Measurements from ENCODE around the gene ACP4.
"Not testable (repeated sequence)": the region's sequence is repeated elsewhere in the genome, so short reads cannot be mapped to it uniquely, and the experiment has no call there.

ACP4 gene

DNA sequence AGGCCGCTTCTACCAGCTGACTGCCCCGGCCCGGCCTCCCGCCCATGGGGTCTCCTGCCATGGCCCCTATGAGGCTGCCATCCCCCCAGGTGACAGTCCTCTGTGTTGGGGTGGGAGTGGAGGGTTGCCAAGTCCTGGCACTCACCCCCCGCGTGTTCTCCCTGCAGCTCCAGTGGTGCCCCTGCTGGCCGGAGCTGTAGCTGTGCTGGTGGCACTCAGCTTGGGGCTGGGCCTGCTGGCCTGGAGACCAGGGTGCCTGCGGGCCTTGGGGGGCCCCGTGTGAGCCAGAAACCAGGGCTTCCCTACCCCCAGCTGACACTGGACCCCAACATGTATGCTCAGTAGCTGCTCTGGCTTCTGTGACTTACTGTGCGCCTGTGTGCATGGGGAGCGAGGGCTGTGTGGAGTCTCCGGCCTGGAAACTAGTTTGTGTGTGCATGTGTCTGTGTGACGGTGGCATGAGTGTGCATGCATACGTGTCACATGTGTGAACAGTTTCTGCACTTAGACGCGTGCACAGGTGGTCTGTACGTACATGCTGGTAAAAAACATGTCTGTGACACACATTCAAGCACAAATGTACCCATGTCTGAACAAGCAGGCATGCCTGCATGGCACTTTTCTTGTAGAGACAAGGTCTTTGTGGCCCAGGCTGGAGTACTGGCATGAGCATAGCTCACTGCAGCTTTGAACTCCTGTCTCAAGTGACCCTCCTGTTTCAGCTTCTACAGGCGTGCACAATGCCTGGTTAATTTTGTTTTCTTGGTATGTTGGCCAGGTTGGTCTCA, 4.9 kb downstream of the ACP4 start:
- in situ Hi-C loops (cut with HindIII; ENCODE audit: low pct_ligation_motif_present, low pct_unique_long_range_greater_than_20kb, low sequenced_read_pairs) = no loop called here
- DNase-seq = no peak

DNA sequence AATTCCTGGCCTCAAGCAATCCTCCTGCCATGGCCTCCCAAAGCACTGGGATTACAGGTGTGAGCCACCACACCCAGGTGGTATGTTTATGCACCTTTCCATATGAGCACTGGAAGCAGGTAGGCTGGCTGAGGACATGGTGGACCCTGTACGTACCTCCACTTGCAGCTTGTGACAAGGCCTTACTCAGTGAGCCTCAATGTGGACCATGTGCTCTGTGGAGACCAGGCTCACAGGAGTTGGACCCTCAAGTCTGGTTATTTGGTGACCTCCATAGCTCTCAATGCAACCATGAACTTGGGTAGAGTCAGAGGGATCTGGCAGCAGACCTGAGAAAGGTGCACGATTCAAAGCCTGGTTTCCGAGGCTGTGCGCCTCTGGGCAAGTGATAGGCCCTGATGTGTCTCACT, 5.5 kb downstream of the ACP4 start:
- in situ Hi-C loops (cut with HindIII; ENCODE audit: low pct_ligation_motif_present, low pct_unique_long_range_greater_than_20kb, low sequenced_read_pairs) = no loop called here

DNA sequence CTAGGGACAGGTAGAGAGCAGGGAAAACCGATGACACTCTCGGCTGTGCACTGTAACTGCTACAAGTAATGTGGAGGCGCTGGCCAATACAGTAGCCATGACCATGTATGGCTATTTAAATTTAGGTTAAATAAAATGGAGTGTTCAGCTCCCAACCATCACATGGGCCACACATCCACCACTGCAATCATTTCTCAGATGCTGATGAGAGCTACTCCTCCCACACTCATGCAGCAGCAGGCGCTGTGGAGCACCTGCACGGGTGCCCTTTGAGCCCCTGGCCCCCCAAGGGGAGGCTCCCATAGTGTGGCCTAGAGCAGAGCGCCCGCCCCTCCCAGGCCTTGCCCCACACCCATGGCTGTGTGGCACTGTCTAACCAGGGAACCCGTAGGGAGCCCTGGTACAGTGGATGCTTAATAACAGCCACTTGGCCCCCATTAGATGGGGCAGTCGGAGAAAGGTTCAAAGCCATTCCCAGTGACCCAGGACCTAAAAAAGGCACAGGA, 6.0 kb downstream of the ACP4 start:
- in situ Hi-C loops (cut with HindIII; ENCODE audit: low pct_ligation_motif_present, low pct_unique_long_range_greater_than_20kb, low sequenced_read_pairs) = no loop called here
- no peak for DNase-seq

More for the DNA sequence above, 5.5 kb downstream of the ACP4 start:
- DNase-seq = no peak

DNA sequence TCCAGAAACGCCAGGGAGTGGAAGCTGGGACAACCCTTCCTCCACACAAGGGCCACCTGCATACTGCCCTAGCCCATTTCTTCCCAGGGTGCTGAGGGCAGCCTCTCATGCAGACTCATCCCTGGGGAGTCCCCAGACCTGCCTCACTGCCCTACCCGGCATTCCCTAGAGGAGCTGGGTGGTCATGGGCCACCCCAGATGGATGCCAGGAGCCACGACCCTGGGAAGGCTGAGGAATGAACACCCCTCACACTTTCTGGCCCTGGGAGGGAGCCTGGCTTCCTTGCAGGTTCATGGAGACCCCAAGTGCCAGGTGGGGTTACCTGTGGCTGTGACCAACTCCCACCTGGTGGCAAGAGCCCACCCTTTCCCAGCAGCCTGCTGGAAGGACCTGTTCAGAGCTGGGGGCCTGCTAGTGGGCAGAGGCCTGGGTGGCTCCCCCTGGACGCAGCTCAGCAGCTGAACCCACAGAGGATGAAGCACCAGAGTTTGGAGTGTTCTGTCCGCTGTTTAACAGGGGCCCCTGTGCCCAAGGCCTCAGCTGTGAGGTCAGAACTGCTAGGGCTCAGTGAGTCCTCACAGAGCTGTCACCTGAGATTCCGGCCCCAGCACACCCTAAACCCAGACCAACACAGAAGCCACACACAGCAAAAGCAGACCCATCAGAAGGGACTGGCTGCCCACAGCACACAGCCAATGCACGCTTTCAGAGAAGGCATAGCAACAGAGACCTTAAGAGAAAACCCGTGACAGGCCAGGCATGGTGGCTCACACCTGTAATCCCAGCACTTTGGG, 6.6 kb downstream of the ACP4 start:
- in situ Hi-C loops (cut with HindIII; ENCODE audit: low pct_ligation_motif_present, low pct_unique_long_range_greater_than_20kb, low sequenced_read_pairs) = no loop called here
- no peak for DNase-seq

DNA sequence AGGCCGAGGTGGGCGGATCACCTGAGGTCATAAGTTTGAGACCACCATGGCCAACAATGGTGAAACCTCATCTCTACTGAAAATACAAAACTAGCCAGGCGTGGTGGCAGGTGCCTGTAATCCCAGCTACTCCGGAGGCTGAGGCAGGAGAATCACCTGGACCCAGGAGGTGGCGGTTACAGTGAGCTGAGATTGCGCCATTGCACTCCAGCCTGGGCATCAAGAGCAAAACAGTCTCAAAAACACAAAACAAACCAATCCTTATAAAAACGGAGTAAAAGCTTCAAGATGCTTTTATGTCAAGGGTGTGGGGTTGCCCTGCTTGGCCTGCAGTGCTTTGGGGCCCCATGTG, 7.2 kb downstream of the ACP4 start:
- in situ Hi-C loops (cut with HindIII; ENCODE audit: low pct_ligation_motif_present, low pct_unique_long_range_greater_than_20kb, low sequenced_read_pairs) = no loop called here
- no peak for DNase-seq

DNA sequence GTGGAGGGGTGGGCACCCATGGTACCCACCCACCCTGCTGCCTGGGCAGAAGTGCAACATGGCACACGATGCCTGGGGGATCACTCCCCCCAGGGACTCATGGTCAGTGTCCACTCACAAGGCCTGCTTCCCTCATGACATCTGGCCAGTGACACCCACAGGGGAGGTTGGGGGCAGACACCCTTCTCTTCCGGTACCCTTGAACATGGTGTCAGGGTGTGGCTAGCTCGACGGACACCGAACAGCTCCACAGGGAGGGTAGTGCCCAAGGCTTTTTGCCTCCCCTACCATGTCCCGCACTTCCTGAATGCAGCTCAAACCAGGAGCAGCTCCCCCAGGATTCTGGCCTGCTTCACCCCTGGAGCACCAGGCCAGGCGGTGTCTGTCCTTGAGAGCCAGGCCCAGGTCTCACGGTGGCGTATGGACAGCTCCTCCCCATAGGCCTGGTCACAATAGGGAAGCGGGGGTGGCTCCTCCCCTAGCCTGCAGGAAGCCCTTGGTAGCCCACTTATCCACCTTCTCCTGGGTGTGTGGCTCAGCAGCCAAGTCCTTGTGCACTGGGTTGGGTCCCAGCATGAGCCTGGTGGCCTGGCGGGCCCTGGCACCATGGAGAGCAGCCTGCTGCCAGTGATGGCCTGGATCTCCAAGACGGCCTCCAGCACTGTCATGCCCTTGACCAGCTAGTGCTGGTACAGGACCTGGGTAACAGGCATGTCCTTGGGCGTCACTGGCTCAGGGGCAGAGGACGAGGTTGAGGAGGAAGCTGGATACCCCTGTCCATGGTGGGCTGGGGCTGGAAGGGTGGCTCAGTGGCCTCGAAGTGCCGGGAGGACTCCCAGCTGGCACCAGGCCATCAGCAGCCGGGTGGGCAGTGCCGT, 7.8 kb downstream of the ACP4 start:
- in situ Hi-C loops (cut with HindIII; ENCODE audit: low pct_ligation_motif_present, low pct_unique_long_range_greater_than_20kb, low sequenced_read_pairs) = no loop called here
- DNase-seq = no peak

DNA sequence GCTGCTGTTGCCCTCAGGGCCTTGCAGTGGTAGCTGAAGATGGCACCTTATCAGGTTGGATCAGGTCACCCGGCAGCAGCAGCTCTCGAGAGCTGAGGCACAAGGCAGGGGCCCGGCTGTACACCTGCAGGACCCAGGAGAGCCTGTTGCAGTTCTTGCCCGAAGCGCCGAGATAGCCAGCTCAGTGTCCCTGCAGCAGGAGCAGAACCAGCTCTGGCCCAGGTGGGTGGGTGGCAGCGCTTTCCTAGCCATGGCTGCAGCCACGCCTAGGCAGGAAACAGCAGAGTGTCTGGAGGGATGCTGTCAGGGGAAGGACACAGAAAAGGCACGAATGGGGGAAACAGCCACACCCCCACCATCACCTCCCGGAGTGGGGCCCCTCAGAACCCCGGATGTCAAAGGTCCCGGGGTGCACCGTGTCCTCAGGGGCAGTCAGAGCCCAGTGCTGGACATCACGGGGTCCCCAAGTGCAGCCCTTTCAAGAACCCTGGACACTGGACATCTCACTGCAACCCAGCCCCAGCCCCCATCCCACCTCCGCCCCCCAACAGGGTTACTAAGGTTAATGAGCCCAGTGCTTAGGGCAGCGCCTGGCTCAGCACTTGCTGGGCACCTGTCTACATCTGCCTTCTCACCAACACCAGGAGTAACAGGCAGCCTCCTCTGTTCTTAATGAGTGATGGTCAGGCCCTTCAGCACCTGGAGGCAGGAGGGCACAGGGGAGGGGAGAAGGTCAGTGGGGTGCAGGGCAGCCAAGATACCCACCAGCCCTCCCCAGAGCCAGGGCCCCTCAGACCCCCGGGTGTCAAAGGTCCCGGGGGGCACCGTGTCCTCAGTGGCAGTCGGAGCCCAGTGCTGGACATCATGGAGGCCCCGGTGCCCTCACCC, 8.7 kb downstream of the ACP4 start:
- no peak for DNase-seq
- in situ Hi-C loops (cut with HindIII; ENCODE audit: low pct_ligation_motif_present, low pct_unique_long_range_greater_than_20kb, low sequenced_read_pairs) = no loop called here

DNA sequence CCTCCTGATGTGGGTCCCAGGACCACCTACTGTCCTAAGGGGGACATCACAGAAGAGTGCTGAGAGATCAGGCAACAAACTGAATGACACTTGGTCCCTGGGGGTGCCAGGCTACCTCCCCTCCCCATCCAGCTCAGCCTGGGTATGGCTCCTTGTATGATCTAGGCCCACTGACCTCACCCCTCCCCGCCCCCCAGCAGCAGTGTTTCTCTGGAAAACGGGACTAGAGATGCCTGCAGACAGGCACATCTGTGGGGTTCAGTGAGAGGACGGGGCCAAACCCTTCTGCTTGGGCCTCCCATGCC, 9.3 kb downstream of the ACP4 start:
- in situ Hi-C loops (cut with HindIII; ENCODE audit: low pct_ligation_motif_present, low pct_unique_long_range_greater_than_20kb, low sequenced_read_pairs) = no loop called here
- no peak for DNase-seq

DNA sequence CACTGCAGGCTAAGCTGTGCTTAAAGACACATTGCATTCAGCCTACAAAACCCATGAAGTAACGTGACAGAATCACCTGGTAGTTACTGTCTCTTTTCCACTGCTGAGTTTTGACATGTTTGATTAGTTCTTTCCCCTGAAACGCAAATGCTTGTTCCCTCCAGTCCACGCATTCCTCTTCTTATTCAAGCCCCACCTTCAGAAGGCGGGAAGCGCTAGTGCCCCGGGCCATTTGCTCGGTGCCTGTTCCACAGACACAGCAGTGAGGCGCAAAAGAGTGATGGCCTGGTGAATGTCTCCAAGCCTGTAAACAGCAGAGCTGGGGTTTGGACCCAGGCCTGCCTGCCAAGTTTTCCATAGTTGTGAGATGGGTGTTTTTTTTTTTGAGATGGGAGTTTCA, 10.9 kb downstream of the ACP4 start:
- in situ Hi-C loops (cut with HindIII; ENCODE audit: low pct_ligation_motif_present, low pct_unique_long_range_greater_than_20kb, low sequenced_read_pairs) = no loop called here
- DNase-seq = no peak

DNA sequence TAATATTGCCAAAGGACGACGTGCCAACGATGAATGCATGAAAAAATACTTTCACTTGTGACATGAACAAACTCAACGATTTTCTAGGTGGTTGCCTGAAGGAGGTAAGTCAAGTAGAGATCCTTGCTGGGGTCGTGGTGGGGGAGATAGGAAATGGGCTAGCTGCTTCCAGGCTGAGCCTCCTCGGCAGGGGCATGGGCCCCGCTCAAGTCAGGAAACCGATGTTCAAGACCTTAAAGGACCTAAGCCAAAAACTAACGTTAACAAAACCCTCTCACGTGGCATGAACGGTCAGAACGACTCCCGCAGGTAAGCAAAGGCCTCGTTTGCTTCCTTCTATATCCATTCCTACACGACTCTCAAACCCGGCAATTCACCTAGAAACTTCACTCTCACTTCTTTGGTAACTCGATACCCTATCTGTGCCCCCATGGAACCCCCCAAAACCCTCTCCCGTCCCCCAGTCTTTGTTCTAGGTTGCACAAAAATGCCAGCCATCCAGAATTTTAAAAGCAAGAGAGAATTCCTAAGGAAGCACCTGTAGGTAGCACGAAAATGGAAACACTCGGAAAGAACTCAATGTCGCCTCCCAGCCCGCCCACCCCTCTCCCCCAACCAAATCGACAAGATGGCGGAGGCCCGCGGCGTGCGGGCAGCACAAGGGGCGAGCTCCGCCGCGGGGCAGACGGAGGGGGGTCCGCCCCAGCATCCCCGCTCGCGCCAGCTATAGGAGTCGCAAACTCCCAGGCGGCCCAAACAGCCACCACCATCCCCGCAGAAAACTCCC, 13.6 kb downstream of the ACP4 start:
- no peak for DNase-seq

DNA sequence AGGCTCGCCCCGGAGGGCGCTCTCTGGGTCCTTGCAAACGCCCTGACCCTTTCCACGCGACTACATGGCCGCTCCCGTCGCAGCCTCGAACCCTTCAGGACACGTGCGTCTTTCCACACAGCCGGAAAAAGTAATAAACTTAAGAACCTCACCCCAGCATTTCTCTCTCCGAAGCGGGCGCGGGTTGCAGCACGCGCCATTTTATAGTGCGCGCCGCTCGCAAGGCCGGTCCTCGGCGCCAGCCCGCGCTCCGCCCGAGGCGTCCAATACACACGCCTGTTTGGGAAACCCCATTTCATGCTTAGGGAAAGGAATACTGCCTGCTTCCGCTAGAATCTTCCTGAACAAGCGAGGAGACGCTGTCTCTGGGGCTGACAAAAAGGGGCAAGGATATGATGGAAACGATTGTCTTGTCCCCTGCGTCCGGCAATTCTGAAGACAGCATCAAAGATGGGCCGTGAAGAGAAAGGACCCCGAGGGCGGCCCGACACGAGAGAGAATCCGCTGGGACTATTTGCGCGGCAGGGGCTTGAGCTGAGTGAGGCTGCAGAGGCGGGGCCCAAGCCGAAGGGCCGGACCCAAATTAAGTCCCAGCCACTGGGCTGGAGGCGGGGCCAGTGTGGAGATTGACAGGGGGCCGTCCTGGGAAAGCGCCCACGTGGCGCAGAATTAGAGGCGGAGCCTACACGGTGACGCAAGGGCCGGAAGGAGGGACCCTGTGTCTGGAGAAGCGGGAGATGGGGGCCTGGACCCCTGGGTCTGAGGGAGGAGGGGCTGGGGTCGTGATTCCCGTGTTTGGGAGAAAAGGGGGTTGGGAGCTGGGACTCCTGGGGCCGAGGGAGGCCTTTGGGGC, 14.4 kb downstream of the ACP4 start:
- DNase-seq = peak; percentile 98
- in situ Hi-C loops (cut with HindIII; ENCODE audit: low pct_ligation_motif_present, low pct_unique_long_range_greater_than_20kb, low sequenced_read_pairs) = no loop called here

More for the DNA sequence above, 13.6 kb downstream of the ACP4 start:
- in situ Hi-C loops (cut with HindIII; ENCODE audit: low pct_ligation_motif_present, low pct_unique_long_range_greater_than_20kb, low sequenced_read_pairs) = no loop called here

DNA sequence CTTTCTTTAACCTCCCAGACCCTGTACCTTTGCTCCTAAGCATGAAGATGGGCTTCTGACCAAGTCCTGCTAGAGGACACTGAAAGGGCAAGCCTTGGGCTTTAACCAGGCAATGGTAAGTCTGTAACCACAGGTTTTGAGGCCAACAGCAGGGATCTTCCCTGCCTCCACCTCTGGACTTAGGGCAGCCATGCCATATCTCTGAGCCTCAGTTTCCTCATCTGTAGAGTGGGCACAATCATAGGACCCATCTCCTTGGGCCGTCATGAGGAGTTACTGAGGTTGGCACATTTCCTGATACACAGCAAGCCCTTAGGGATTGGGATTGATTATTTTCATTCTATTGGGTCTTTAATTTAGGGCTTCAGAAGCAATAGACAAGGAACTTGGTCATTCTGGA, 18.6 kb downstream of the ACP4 start:
- in situ Hi-C loops (cut with HindIII; ENCODE audit: low pct_ligation_motif_present, low pct_unique_long_range_greater_than_20kb, low sequenced_read_pairs) = no loop called here
- no peak for DNase-seq

DNA sequence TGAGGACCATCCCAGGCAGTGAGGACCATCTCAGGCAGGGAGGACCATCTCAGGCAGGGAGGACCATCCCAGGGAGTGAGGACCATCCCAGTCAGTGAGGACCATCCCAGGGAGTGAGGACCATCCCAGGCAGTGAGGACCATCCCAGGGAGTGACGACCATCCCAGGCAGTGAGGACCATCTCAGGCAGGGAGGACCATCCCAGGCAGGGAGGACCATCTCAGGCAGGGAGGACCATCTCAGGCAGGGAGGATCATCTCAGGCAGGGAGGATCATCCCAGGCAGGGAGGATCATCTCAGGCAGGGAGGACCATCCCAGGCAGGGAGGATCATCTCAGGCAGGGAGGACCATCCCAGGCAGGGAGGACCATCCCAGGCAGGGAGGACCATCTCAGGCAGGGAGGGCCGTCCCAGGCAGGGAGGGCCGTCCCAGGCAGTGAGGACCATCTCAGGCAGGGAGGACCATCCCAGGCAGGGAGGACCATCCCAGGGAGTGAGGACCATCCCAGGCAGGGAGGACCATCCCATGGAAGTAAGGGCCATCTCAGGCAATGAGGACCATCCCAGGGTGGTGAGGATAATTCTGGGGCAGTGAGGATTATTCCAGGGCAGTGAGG, 21.5 kb downstream of the ACP4 start:
- in situ Hi-C loops (cut with HindIII; ENCODE audit: low pct_ligation_motif_present, low pct_unique_long_range_greater_than_20kb, low sequenced_read_pairs); DNase-seq: not testable (repeated sequence)

DNA sequence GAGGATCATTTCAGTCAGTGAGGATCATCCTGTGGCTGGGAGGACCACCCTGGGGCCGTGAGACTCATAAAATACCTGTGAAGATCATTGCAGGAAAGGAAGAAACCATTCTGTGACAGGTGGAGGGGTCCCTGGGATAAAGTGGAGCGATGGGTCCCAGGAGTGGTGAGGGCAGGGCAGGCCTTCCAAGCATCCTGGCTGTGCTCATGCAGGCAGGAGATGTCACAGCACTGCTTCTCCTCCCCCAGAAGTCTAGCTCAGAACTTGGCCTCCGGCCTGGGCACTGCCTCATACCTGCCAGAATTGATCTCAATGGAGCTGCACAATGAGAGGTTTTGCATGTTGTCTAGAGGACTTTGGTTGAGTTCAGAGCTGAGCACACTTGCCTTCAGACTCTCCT, 22.3 kb downstream of the ACP4 start:
- in situ Hi-C loops (cut with HindIII; ENCODE audit: low pct_ligation_motif_present, low pct_unique_long_range_greater_than_20kb, low sequenced_read_pairs) = no loop called here
- no peak for DNase-seq

DNA sequence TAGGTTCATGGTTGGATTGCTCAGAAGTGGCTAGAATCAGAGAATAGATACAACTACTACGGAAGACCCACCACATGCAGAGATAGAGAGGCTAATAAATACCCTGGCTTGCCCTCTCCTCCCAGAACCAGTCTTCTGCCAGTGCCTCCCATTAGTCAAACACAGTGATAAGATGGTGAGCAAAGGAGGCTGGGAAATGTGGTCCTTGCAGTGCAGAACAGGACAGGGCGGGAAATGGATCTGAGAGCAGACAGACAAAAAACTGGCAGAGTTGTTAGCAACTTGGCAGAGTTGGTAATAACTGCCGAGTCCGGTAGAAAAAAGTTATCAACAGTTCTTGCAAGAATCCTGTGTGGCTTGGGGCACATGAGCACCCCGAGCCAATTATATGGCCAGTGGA, 24.7 kb downstream of the ACP4 start:
- DNase-seq = no peak
- in situ Hi-C loops (cut with HindIII; ENCODE audit: low pct_ligation_motif_present, low pct_unique_long_range_greater_than_20kb, low sequenced_read_pairs) = no loop called here

DNA sequence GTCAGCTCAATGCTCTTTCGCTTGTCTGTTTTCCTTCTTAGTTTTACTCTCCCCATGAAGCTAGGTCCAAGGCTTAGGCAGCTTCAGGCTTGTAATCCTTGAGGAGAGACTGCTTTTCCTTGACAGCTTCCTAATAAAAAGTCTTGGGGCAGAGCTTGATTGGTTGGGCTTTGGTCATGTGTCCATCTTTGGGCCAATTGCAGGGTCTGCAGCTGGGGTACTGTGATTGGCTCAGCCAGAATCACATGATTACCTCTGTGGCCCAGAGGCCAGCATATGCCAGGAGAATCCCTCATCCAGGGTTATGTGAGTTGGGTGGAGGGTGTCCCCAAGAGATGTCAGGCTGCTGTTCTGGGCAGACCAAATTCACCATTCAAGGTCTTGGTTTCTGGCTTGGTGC, 25.2 kb downstream of the ACP4 start:
- DNase-seq = no peak
- in situ Hi-C loops (cut with HindIII; ENCODE audit: low pct_ligation_motif_present, low pct_unique_long_range_greater_than_20kb, low sequenced_read_pairs) = no loop called here

Measured in ACHN (cell line).